K562 (cell line): ENCODE measurements around the gene DGCR6L. TPM values are rescaled to one million over a fixed set of nuclear protein-coding genes. Genes with fewer than 3 reads are reported as not detected.
A peak's percentile ranks its signal among the peaks of the same experiment; 100 is the strongest.

Source experiments
- BRD9 ChIP-seq: fragments of 450-650 bp; IDR thresholded peaks from 2 replicates; pipeline ENCODE4 v1.6.1; 2018; ENCODE audit warnings: low read depth; ENCODE audit not compliant: partially characterized antibody
- CCAR2 ChIP-seq: fragments of 200-400 bp; formaldehyde crosslinking; IDR thresholded peaks from 2 replicates; pipeline ENCODE4 v1.6.1; 2017; ENCODE audit warnings: mild to moderate bottlenecking, low read depth, low read length
- CREB1 ChIP-seq, 2 experiments: sonication (generic) in 1 of 2; formaldehyde crosslinking in 1 of 2; IDR thresholded peaks; 2 replicates each; pipeline versions ENCODE4 v1.6.1 to v1.8.0; 2012 to 2022; ENCODE audit warnings: inconsistent platforms in 1 of 2, mild to moderate bottlenecking in 1 of 2, missing genetic modification reagents in 1 of 2, moderate library complexity in 1 of 2
- CSDE1 ChIP-seq, 2 experiments: fragments of 450-650 bp; IDR thresholded peaks; 2 replicates each; pipeline ENCODE4 v1.6.1; 2016; ENCODE audit warnings: mild to moderate bottlenecking in 1 of 2
- CUX1 ChIP-seq: fragments of 200-800 bp; sonication (Bioruptor generic); IDR thresholded peaks from 2 replicates; pipeline ENCODE4 v1.6.1; 2016; ENCODE audit warnings: missing genetic modification characterization, missing compliant biosample characterization
- FOXO4 ChIP-seq: fragments of 450-650 bp; formaldehyde crosslinking; IDR thresholded peaks from 2 replicates; pipeline ENCODE4 v1.4.0; 2020; ENCODE audit warnings: mild to moderate bottlenecking, moderate library complexity
- NFXL1 ChIP-seq: fragments of 450-650 bp; formaldehyde crosslinking; IDR thresholded peaks from 2 replicates; pipeline ENCODE4 v1.4.0; 2021; ENCODE audit warnings: mild to moderate bottlenecking
- PREB ChIP-seq: sonication (generic); formaldehyde crosslinking; IDR thresholded peaks from 2 replicates; pipeline ENCODE4 v1.8.1; 2023; ENCODE audit warnings: mild to moderate bottlenecking, missing genetic modification reagents
- PTTG1 ChIP-seq: fragments of 450-650 bp; IDR thresholded peaks from 2 replicates; pipeline ENCODE4 v1.6.1; 2016; ENCODE audit warnings: low read depth, mild to moderate bottlenecking, missing genetic modification characterization, missing compliant biosample characterization
- SAP30 ChIP-seq: fragments of 200-600 bp; sonication (generic); IDR thresholded peaks from 2 replicates; pipeline ENCODE4 v1.6.1; 2012; ENCODE audit warnings: borderline replicate concordance, low read depth, mild to moderate bottlenecking, moderate library complexity, low read length, control low read depth, inconsistent platforms; ENCODE audit not compliant: insufficient read depth, poor library complexity, severe bottlenecking
- SMARCA4 ChIP-seq: fragments of 450-650 bp; IDR thresholded peaks from 2 replicates; pipeline ENCODE4 v1.6.1; 2016
- USF1 ChIP-seq: sonication (generic); formaldehyde crosslinking; IDR thresholded peaks from 2 replicates; pipeline ENCODE4 v1.9.0; 2022; ENCODE audit warnings: mild to moderate bottlenecking, missing genetic modification reagents
- ZC3H8 ChIP-seq: fragments of 450-650 bp; IDR thresholded peaks from 2 replicates; pipeline ENCODE4 v1.6.1; 2017
- ZNF140 ChIP-seq: fragments of 250-450 bp; sonication (Bioruptor Pico); IDR thresholded peaks from 2 replicates; pipeline ENCODE4 v1.8.0; 2021; ENCODE audit warnings: moderate library complexity, mild to moderate bottlenecking, inconsistent platforms
- ZNF311 ChIP-seq: fragments of 250-450 bp; sonication (Bioruptor Pico); IDR thresholded peaks from 2 replicates; pipeline ENCODE4 v1.4.0; 2020; ENCODE audit warnings: mild to moderate bottlenecking, moderate library complexity
- ZNF436 ChIP-seq: fragments of 250-450, 450-650 bp; sonication (Bioruptor Pico); formaldehyde crosslinking; IDR thresholded peaks from 2 replicates; pipeline ENCODE4 v1.7.0; 2020; ENCODE audit warnings: mild to moderate bottlenecking
- ZNF586 ChIP-seq: fragments of 450-650 bp; formaldehyde crosslinking; conservative IDR thresholded peaks from 2 replicates; pipeline ENCODE4 v1.4.0; 2020; ENCODE audit warnings: mild to moderate bottlenecking, moderate library complexity
- polyA plus RNA-seq, 8 experiments: library from polyadenylated mRNA; depleted of rRNA in 4 of 8; stranded (reverse) in 5 of 8; unstranded in 3 of 8; fragments of >200 nt; fragmentation: Nextera tagmentation in 2 of 8; fragmentation: Illumina TruSeq in 1 of 8; extraction: Ambion mirVana in 2 of 8; extraction: Trizol in 1 of 8; gene quantifications; 2 replicates each; pipeline versions ENCODE4 v1.2.1 to v1.2.3, GENCODE V29; 2011 to 2014; ENCODE audit warnings: inconsistent platforms in 1 of 8, missing spikeins in 1 of 8
- total RNA-seq, 7 experiments: library from RNA; depleted of rRNA in 6 of 7; stranded (reverse); fragments of >200 nt in 6 of 7; fragmentation: Illumina TruSeq in 2 of 7; extraction: Trizol in 2 of 7; gene quantifications; 2 replicates each; pipeline versions ENCODE4 v1.2.1 to v1.2.3, GENCODE V29; 2011 to 2021; ENCODE audit warnings: low replicate concordance in 1 of 7

Gene DGCR6L
- total and polyA plus RNA-seq, 9 of the 15 experiments (the other 6 are each of a cell fraction or from before 2014, with no cell fraction given), result 3.6 to 151 (median 51.0) TPM

GRCh38 chr22:20302438-20303228 lies 17.2 kb downstream of the DGCR6L start (continued):
- TF ChIP-seq FOXO4 (CRISPR knock-in tag) (peak; percentile 16; the same call in 1 of the 2 replicates), ZNF436 (CRISPR knock-in tag) (no peak), ZNF586 (0 out of 2 replicates have a peak, but pooled peaks have one; percentile 18), SAP30 (no peak), PTTG1 (tag) (no peak), NFXL1 (CRISPR knock-in tag) (no peak), CCAR2 (no peak), CSDE1 (IDR thresholded peaks at IDR 0.05) (no peak), CREB1 (IDR thresholded peaks at IDR 0.05) (no peak), CREB1 (CRISPR knock-in tag; IDR thresholded peaks at IDR 0.05) (no peak), BRD9 (no peak), ZC3H8 (no peak), ZNF140 (no peak), ZNF311 (0 out of 2 replicates have a peak, but pooled peaks have one; percentile 29), PREB (no peak), SMARCA4 (no peak), CUX1 (CRISPR knock-in tag) (no peak), USF1 (CRISPR knock-in tag) (peak; percentile 45; the same call in 1 of the 2 replicates)
